ENCODE measurements around the gene LIPJ.

LIPJ gene

GRCh38 chr10:88608780-88609179 is 22.2 kb downstream of the LIPJ start:
- TF ChIP-seq TAF1 (IDR thresholded peaks at IDR 0.05; ENCODE audit: borderline replicate concordance, insufficient read depth, low read length) (no peak), POLR2AphosphoS5 (IDR thresholded peaks at IDR 0.05; ENCODE audit: low read depth, low read length) (no peak), REST (IDR thresholded peaks at IDR 0.05; ENCODE audit: insufficient read depth in 1 of 2, low read depth in 2 of 2, low read length in 2 of 2) (no peak), FOXP2 (optimal IDR thresholded peaks at IDR 0.05; ENCODE audit: borderline replicate concordance, extremely low read depth, extremely low read length, insufficient read depth) (no peak), SIN3A (IDR thresholded peaks at IDR 0.05; ENCODE audit: borderline replicate concordance, insufficient read depth, low read length) (no peak)

- TF ChIP-seq SIN3A (IDR thresholded peaks at IDR 0.05; ENCODE audit: borderline replicate concordance, insufficient read depth, low read length) (no peak), FOXP2 (optimal IDR thresholded peaks at IDR 0.05; ENCODE audit: borderline replicate concordance, extremely low read depth, extremely low read length, insufficient read depth) (no peak), TAF1 (IDR thresholded peaks at IDR 0.05; ENCODE audit: borderline replicate concordance, insufficient read depth, low read length) (no peak), REST (IDR thresholded peaks at IDR 0.05; ENCODE audit: insufficient read depth in 1 of 2, low read depth in 2 of 2, low read length in 2 of 2) (no peak), POLR2AphosphoS5 (IDR thresholded peaks at IDR 0.05; ENCODE audit: low read depth, low read length) (no peak)
These were observed 29.9 kb downstream of the LIPJ start for GRCh38 chr10:88616250-88616977.

GRCh38 chr10:88617772-88618300 is 31.3 kb downstream of the LIPJ start:
- TF ChIP-seq SIN3A (IDR thresholded peaks at IDR 0.05; ENCODE audit: borderline replicate concordance, insufficient read depth, low read length), result no peak
- TF ChIP-seq TAF1 (IDR thresholded peaks at IDR 0.05; ENCODE audit: borderline replicate concordance, insufficient read depth, low read length), result no peak
- TF ChIP-seq REST (IDR thresholded peaks at IDR 0.05; ENCODE audit: insufficient read depth in 1 of 2, low read depth in 2 of 2, low read length in 2 of 2), result no peak
- TF ChIP-seq FOXP2 (optimal IDR thresholded peaks at IDR 0.05; ENCODE audit: borderline replicate concordance, extremely low read depth, extremely low read length, insufficient read depth), result no peak
- TF ChIP-seq POLR2AphosphoS5 (IDR thresholded peaks at IDR 0.05; ENCODE audit: low read depth, low read length), result no peak

- TF ChIP-seq FOXP2 (optimal IDR thresholded peaks at IDR 0.05; ENCODE audit: borderline replicate concordance, extremely low read depth, extremely low read length, insufficient read depth) (no peak), SIN3A (IDR thresholded peaks at IDR 0.05; ENCODE audit: borderline replicate concordance, insufficient read depth, low read length) (no peak), TAF1 (IDR thresholded peaks at IDR 0.05; ENCODE audit: borderline replicate concordance, insufficient read depth, low read length) (no peak), POLR2AphosphoS5 (IDR thresholded peaks at IDR 0.05; ENCODE audit: low read depth, low read length) (no peak), REST (IDR thresholded peaks at IDR 0.05; ENCODE audit: insufficient read depth in 1 of 2, low read depth in 2 of 2, low read length in 2 of 2) (no peak)
These were observed 31.9 kb downstream of the LIPJ start for GRCh38 chr10:88618496-88618895.
